SIG-M5 treated with dmso at 0.1 percent for 504 hours (cell line): ENCODE results near the gene PACS1.

Source experiments
- DNase-seq: peaks from one replicate; lab custom pipeline; 2025; ENCODE audit not compliant: unreplicated experiment; lab: John Stamatoyannopoulos, UW

PACS1 gene

GRCh38 chr11:66176650-66177049 lies 106.6 kb downstream of the PACS1 start:
- DNase-seq, result no peak

GRCh38 chr11:66178183-66178582 lies 108.1 kb downstream of the PACS1 start:
- DNase-seq, result no peak

GRCh38 chr11:66178871-66179270 lies 108.8 kb downstream of the PACS1 start:
- DNase-seq, result no peak

- no peak for DNase-seq
These were observed 111.7 kb downstream of the PACS1 start for GRCh38 chr11:66181632-66182315.

- peak; percentile 36 for DNase-seq
These were observed 113.5 kb downstream of the PACS1 start for GRCh38 chr11:66183494-66184048.

GRCh38 chr11:66184728-66185127 lies 114.7 kb downstream of the PACS1 start:
- no peak for DNase-seq

- DNase-seq, result no peak
These were observed 116.4 kb downstream of the PACS1 start for GRCh38 chr11:66186470-66186869.

GRCh38 chr11:66187453-66187852 lies 117.4 kb downstream of the PACS1 start:
- no peak for DNase-seq

- no peak for DNase-seq
These were observed 118.5 kb downstream of the PACS1 start for GRCh38 chr11:66188580-66188979.

- no peak for DNase-seq
These were observed 119.1 kb downstream of the PACS1 start for GRCh38 chr11:66189031-66189745.

- no peak for DNase-seq
These were observed 120.7 kb downstream of the PACS1 start for GRCh38 chr11:66190786-66191185.

- no peak for DNase-seq
These were observed 122.2 kb downstream of the PACS1 start for GRCh38 chr11:66192181-66192863.

GRCh38 chr11:66194391-66194790 lies 124.3 kb downstream of the PACS1 start:
- DNase-seq, result no peak

GRCh38 chr11:66195867-66196266 lies 125.8 kb downstream of the PACS1 start:
- no peak for DNase-seq

GRCh38 chr11:66203847-66204246 lies 133.8 kb downstream of the PACS1 start:
- DNase-seq, result no peak

- no peak for DNase-seq
These were observed 134.3 kb downstream of the PACS1 start for GRCh38 chr11:66204412-66204811.

- no peak for DNase-seq
These were observed 137.7 kb downstream of the PACS1 start for GRCh38 chr11:66207816-66208215.

- no peak for DNase-seq
These were observed 141.0 kb downstream of the PACS1 start for GRCh38 chr11:66211100-66211499.

GRCh38 chr11:66216911-66217310 lies 146.8 kb downstream of the PACS1 start:
- DNase-seq, result no peak

- DNase-seq, result no peak
These were observed 148.0 kb downstream of the PACS1 start for GRCh38 chr11:66218036-66218435.

GRCh38 chr11:66218846-66219620 lies 149.0 kb downstream of the PACS1 start:
- no peak for DNase-seq
